Caco-2 (cell line): ENCODE data around the gene FRK. TPM values are rescaled to one million over a fixed set of nuclear protein-coding genes. Genes with fewer than 3 reads are reported as not detected.
A peak's percentile ranks its signal among the peaks of the same experiment; 100 is the strongest.

Source experiments
- BruUV-seq: library from RNA; stranded (reverse); fragments of 400-500 nt; replicated peaks from 2 replicates; lab custom pipeline; 2021; lab: Mats Ljungman, UMichigan
- CTCF ChIA-PET: fragments of 300-600 bp; sonication (Branson Sonifier 250); formaldehyde crosslinking; loops from one replicate; lab custom pipeline; 2022; ENCODE audit warnings: antibody characterized with exemption; lab: Charles Lee
- POLR2A ChIA-PET: fragments of 300-600 bp; sonication (Branson Sonifier 250); formaldehyde crosslinking; loops from one replicate; lab custom pipeline; 2022; ENCODE audit warnings: antibody characterized with exemption; lab: Charles Lee
- DNase-seq, 2 experiments: peaks; one replicate each; pipeline versions ENCODE4 v3.0.0 to v3.0.0-alpha.2; 2020 to 2022
- H3K27me3 ChIP-seq: replicated peaks from 2 replicates; pipeline ENCODE4 v1.6.0; 2011; ENCODE audit warnings: low read length; ENCODE audit not compliant: control insufficient read depth, insufficient read depth
- H3K36me3 ChIP-seq: 2 replicates; pipeline ENCODE4 v1.5.1; 2011; ENCODE audit warnings: low read length; ENCODE audit not compliant: control insufficient read depth, insufficient read depth
- H3K4me1 ChIP-seq: fragments of 250-450 bp; sonication (Bioruptor Pico); 2 replicates; pipeline ENCODE4 v1.5.1; 2020; ENCODE audit warnings: mild to moderate bottlenecking
- H3K4me3 ChIP-seq: 2 replicates; pipeline ENCODE4 v1.5.1; 2011; ENCODE audit warnings: low read depth, mild to moderate bottlenecking, control low read depth, low read length
- H3K9me3 ChIP-seq: fragments of 250-450 bp; sonication (Bioruptor Pico); 2 replicates; pipeline ENCODE4 v1.5.1; 2020; ENCODE audit warnings: mild to moderate bottlenecking, moderate library complexity
- H3K27ac Mint-ChIP-seq: one replicate; pipeline ENCODE4 v1.8.0; 2022; ENCODE audit warnings: mixed read lengths; ENCODE audit not compliant: unreplicated experiment
- H3K27me3 Mint-ChIP-seq: one replicate; pipeline ENCODE4 v1.8.0; 2022; ENCODE audit warnings: mixed read lengths; ENCODE audit not compliant: insufficient read depth, unreplicated experiment
- H3K36me3 Mint-ChIP-seq: one replicate; pipeline ENCODE4 v1.8.0; 2022; ENCODE audit warnings: mild to moderate bottlenecking, mixed read lengths; ENCODE audit not compliant: insufficient read depth, unreplicated experiment
- H3K4me1 Mint-ChIP-seq: one replicate; pipeline ENCODE4 v1.8.0; 2022; ENCODE audit warnings: low read depth, mixed read lengths; ENCODE audit not compliant: unreplicated experiment
- H3K4me3 Mint-ChIP-seq: one replicate; pipeline ENCODE4 v1.8.0; 2022; ENCODE audit warnings: mild to moderate bottlenecking, moderate library complexity, mixed read lengths; ENCODE audit not compliant: unreplicated experiment
- H3K9me3 Mint-ChIP-seq: one replicate; pipeline ENCODE4 v1.8.0; 2022; ENCODE audit warnings: mixed read lengths; ENCODE audit not compliant: unreplicated experiment
- intact Hi-C: fragments of 100-400 bp; cut with micrococcal nuclease; formaldehyde crosslinking; loops from one replicate; pipeline ENCODE4 v1.10.0; 2022; ENCODE audit not compliant: unreplicated experiment
- total RNA-seq: library from RNA; stranded (reverse); gene quantifications from 2 replicates; pipeline ENCODE4 v1.2.3, GENCODE V29; 2022
- TF ChIP-seq, protein P1 (sequence below), 2 experiments: fragments of 200-600 bp in 1 of 2; IDR thresholded peaks; 1 replicate in 1 of 2; 2 replicates in 1 of 2; pipeline versions ENCODE4 v1.5.1 to v1.8.0; 2011 to 2022; ENCODE audit warnings: antibody characterized with exemption in 1 of 2, control low read depth in 1 of 2, inconsistent platforms in 1 of 2, low read depth in 1 of 2, low read length in 1 of 2, mild to moderate bottlenecking in 1 of 2, moderate library complexity in 1 of 2; ENCODE audit not compliant: insufficient read depth in 1 of 2, severe bottlenecking in 1 of 2, unreplicated experiment in 1 of 2

The FRK gene
- total RNA-seq, 1 experiment from 2014 or later: 7.3 TPM

DNA sequence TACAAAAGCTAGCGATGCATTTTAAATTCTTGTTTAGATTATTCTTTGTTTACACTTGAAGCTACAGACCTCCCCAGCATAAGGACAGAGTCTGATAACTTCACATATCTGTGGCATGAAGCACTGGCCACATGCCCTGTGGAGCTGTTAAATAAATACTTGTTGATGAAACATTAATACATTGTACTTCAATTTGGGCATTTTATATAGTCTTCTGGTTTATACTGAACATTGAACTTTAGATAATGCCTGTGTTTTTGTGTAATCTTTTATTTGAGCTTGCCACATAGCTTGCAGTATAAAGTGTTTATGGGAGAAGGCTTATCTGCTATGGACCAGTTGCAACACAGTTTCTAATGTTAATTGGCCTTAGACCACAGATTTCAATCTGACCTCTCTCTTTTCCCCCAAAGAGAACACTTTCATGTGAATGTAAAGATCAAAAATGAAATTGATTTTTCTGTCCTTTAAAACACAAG, 48.2 kb downstream of the FRK start:
- peaks cover 12% of the 10 kb centered on the region for H3K4me1 ChIP-seq
- Mint-ChIP-seq H3K27ac (no peak overlapping the region), H3K9me3 (no peaks in the 10 kb centered on the region), H3K36me3 (no peaks in the 10 kb centered on the region), H3K4me1 (peaks cover 16% of the 10 kb centered on the region), H3K4me3 (no peak overlapping the region), H3K27me3 (no peaks in the 10 kb centered on the region)
- POLR2A ChIA-PET: interaction anchor here (1.1 kb wide), 1 partner anchor 88 kb away, joined by 4 read pairs; the partner anchor contains the start of gene NT5DC1
- CTCF ChIA-PET: interaction anchor here (0.6 to 2.6 kb wide), 4 partner anchors 35 to 251 kb away, joined by 3 to 28 read pairs (median 4); partner anchors contain the start of genes FRK and NT5DC1
- H3K9me3 ChIP-seq: no peaks in the 10 kb centered on the region
- intact Hi-C loops: loop anchor here (10.0 kb wide), 1 partner anchor 242 kb away; the partner anchor contains the start of gene TSPYL4
- DNase-seq: no peak
- BruUV-seq: no TSS peak
- no peaks in the 10 kb centered on the region for H3K27me3 ChIP-seq
- H3K36me3 ChIP-seq: no peaks in the 10 kb centered on the region
- TF ChIP-seq, protein P1, sequence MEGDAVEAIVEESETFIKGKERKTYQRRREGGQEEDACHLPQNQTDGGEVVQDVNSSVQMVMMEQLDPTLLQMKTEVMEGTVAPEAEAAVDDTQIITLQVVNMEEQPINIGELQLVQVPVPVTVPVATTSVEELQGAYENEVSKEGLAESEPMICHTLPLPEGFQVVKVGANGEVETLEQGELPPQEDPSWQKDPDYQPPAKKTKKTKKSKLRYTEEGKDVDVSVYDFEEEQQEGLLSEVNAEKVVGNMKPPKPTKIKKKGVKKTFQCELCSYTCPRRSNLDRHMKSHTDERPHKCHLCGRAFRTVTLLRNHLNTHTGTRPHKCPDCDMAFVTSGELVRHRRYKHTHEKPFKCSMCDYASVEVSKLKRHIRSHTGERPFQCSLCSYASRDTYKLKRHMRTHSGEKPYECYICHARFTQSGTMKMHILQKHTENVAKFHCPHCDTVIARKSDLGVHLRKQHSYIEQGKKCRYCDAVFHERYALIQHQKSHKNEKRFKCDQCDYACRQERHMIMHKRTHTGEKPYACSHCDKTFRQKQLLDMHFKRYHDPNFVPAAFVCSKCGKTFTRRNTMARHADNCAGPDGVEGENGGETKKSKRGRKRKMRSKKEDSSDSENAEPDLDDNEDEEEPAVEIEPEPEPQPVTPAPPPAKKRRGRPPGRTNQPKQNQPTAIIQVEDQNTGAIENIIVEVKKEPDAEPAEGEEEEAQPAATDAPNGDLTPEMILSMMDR (IDR thresholded peaks at IDR 0.05; ENCODE audit: insufficient read depth in 1 of 2, low read depth in 1 of 2, low read length in 1 of 2, severe bottlenecking in 1 of 2, unreplicated experiment in 1 of 2): no peak
- no peak overlapping the region for H3K4me3 ChIP-seq

DNA sequence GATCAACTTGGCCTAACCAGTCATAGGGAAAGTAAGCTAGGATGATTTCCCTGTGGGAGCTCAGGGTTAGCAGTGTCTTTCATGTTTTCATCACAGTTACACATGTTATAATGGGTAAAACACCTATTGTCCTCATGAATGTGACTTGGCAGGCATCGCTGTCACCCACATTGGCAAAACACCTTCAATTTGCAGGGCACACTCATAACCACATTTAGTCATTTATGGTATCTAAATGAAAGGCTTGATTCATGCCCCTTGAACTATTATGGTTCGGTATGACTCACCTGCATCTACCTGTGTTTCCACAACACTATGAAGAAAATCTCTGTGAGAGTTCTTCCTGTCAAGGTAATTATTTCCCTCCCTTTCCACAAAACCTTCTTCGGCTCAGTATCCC, 49.2 kb downstream of the FRK start:
- H3K9me3 ChIP-seq: no peaks in the 10 kb centered on the region
- no peaks in the 10 kb centered on the region for H3K36me3 ChIP-seq
- Mint-ChIP-seq H3K36me3 (no peaks in the 10 kb centered on the region), H3K4me3 (no peak overlapping the region), H3K4me1 (peaks cover 10% of the 10 kb centered on the region), H3K9me3 (no peaks in the 10 kb centered on the region), H3K27ac (no peak overlapping the region), H3K27me3 (no peaks in the 10 kb centered on the region)
- intact Hi-C loops: loop anchor here (1.0 to 10.0 kb wide), 3 partner anchors 49 to 243 kb away; partner anchors contain the start of genes FRK and TSPYL4
- no TSS peak for BruUV-seq
- ChIA-PET POLR2A (no interaction called here), CTCF (interaction anchor here (0.6 to 2.6 kb wide), 12 partner anchors 7 to 1078 kb away, joined by 3 to 28 read pairs (median 4); partner anchors contain the start of genes FRK and NT5DC1)
- H3K4me1 ChIP-seq: peaks cover 6% of the 10 kb centered on the region
- H3K27me3 ChIP-seq: no peaks in the 10 kb centered on the region
- no peak for DNase-seq
- TF ChIP-seq, protein P1 (IDR thresholded peaks at IDR 0.05; ENCODE audit: insufficient read depth in 1 of 2, low read depth in 1 of 2, low read length in 1 of 2, severe bottlenecking in 1 of 2, unreplicated experiment in 1 of 2): no peak
- H3K4me3 ChIP-seq: no peak overlapping the region

DNA sequence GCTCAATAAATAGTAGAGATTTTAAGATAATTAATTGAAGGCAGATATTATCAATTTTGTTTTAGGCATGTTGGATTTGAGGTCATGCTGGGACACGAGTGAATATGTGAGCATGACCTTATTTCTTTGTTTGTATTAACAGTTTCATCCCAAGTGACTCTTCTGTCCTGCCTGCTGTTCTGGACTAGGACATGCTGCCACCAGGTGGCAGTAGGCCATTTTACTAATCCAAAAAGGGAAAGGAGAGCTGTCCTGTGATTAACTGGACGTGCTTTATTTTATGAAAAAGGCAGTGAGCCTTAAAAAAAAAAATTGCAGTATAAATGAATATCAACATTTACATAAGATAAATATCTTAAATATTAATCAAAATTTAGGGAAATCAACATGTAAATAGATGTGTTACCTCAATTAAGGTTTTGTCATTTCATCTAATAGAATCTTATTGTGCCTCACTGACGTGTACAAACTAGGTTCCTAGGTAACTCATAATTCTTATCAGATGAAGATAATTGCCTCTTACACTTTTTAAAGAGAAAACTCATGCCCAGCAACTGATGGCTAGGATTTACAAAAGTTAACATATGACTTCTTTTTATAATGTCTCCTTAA, 49.8 kb downstream of the FRK start:
- Mint-ChIP-seq H3K36me3 (no peaks in the 10 kb centered on the region), H3K27me3 (no peaks in the 10 kb centered on the region), H3K9me3 (no peaks in the 10 kb centered on the region), H3K27ac (no peak overlapping the region), H3K4me1 (peaks cover 10% of the 10 kb centered on the region), H3K4me3 (no peak overlapping the region)
- H3K4me1 ChIP-seq: peaks cover 4% of the 10 kb centered on the region
- H3K9me3 ChIP-seq: no peaks in the 10 kb centered on the region
- TF ChIP-seq, protein P1 (IDR thresholded peaks at IDR 0.05; ENCODE audit: insufficient read depth in 1 of 2, low read depth in 1 of 2, low read length in 1 of 2, severe bottlenecking in 1 of 2, unreplicated experiment in 1 of 2): peak; percentile 78 to 87
- H3K4me3 ChIP-seq: no peak overlapping the region
- no peaks in the 10 kb centered on the region for H3K36me3 ChIP-seq
- no TSS peak for BruUV-seq
- H3K27me3 ChIP-seq: no peaks in the 10 kb centered on the region
- intact Hi-C loops: loop anchor here (1.0 to 10.0 kb wide), 3 partner anchors 49 to 244 kb away; partner anchors contain the start of genes FRK and TSPYL4
- CTCF ChIA-PET: interaction anchor here (0.6 to 2.6 kb wide), 12 partner anchors 8 to 1078 kb away, joined by 3 to 28 read pairs (median 3); partner anchors contain the start of genes FRK and NT5DC1
- POLR2A ChIA-PET: no interaction called here
- DNase-seq: peak; percentile 58 to 69
